Peyer's patch (tissue), 4 donors: Measurements from ENCODE around the gene TIGIT.

Experiments used
- CTCF ChIP-seq, 6 experiments: fragments of 450-650 bp in 4 of 6; fragments of 200-600 bp in 2 of 6; sonication (generic) in 1 of 6; IDR thresholded peaks; one replicate each; pipeline ENCODE4 v1.5.1; 2017 to 2019; ENCODE audit warnings: antibody characterized with exemption in 6 of 6, mild to moderate bottlenecking in 3 of 6, moderate library complexity in 1 of 6
- POLR2A ChIP-seq, 2 donors: fragments of 450-650 bp; IDR thresholded peaks; one replicate each; pipeline ENCODE4 v1.5.1; 2017; ENCODE audit warnings: antibody characterized with exemption in 2 of 2, mild to moderate bottlenecking in 2 of 2, moderate library complexity in 2 of 2

DNA sequence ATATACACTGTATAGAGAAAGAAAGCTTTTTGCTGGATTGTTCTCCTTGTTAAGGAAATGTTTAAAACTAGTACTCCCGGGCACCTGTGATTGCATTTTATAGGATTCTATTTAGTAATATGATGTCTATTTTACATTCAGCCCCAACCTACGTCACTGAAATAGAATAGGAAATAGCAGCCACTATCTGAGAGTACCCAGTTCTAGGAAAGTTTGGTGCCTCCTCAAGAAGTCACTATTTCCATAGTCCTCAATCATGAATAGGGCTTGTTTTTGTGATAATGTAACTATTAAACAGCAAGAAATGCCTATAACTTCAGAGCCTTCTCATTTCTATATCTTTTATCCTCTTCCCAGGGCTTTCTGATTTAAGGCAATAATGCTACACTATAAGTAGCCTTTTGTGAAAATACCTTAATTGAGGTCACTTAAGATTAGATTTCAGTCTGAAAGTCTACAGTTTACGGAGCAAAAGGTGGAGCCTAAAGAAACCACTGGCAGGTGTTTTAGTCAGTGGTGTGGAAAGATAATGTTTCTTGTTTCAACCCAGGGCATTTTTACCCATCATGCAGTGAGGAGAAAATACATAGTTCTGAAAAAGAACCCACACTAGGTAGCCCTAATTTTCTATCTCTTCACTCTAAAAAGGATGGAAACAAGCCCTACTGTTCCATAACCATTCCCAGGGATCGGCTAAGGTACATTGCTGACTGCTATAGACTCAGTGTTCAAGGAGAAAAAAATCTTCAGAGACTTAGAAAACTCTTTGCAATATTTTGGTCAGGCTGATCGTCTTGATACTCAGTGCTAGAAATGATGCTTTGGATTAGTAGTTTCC, 38.7 kb downstream of the TIGIT start:
- no peak for TF ChIP-seq CTCF (IDR thresholded peaks at IDR 0.05)
- no peak for TF ChIP-seq POLR2A (IDR thresholded peaks at IDR 0.05)
